ENCODE measurements around the gene POMGNT1. TPM values are rescaled to one million over a fixed set of nuclear protein-coding genes. Genes with fewer than 3 reads are reported as not detected.

POMGNT1 gene
- total RNA-seq, 1 donor from 2014 or later = 55.7 TPM

GRCh38 chr1:46158312-46159281 is 39.6 kb downstream of the POMGNT1 start:
- no peak overlapping the region for H3K27ac Mint-ChIP-seq
- Histone ChIP-seq H3K4me1 (no peaks in the 10 kb centered on the region), H3K4me3 (no peak overlapping the region), H3K27ac (no peak overlapping the region), H3K9ac (no peak overlapping the region), H3F3A (ENCODE audit: low read depth) (no peaks in the 10 kb centered on the region), H3K36me3 (no peaks in the 10 kb centered on the region), H4K20me1 (ENCODE audit: low read depth) (no peaks in the 10 kb centered on the region), H3K4me2 (no peak overlapping the region), H2AFZ (replicated peaks) (no peak overlapping the region), H3K79me2 (ENCODE audit: low read depth) (no peaks in the 10 kb centered on the region), H3K9me3 (ENCODE audit: low read depth) (no peaks in the 10 kb centered on the region), H3K27me3 (no peaks in the 10 kb centered on the region)
- H3K4me3 Mint-ChIP-seq = no peak overlapping the region
- TF ChIP-seq EZH2 (IDR thresholded peaks at IDR 0.05) = no peak
- TF ChIP-seq EZH2phosphoT487 (IDR thresholded peaks at IDR 0.05) = no peak
- TF ChIP-seq CTCF (IDR thresholded peaks at IDR 0.05) = no peak
- peaks cover 2% of the 10 kb centered on the region for H3K27me3 Mint-ChIP-seq (ENCODE audit: insufficient read depth, low read depth)
- no peaks in the 10 kb centered on the region for H3K4me1 Mint-ChIP-seq
- no peak for DNase-seq (ENCODE audit: low spot score)
- H3K36me3 Mint-ChIP-seq = no peaks in the 10 kb centered on the region
- no peaks in the 10 kb centered on the region for H3K9me3 Mint-ChIP-seq

- H3K36me3 Mint-ChIP-seq = no peaks in the 10 kb centered on the region
- no peak overlapping the region for H3K27ac ChIP-seq
- no peak overlapping the region for H3K4me3 ChIP-seq
- no peak for DNase-seq (ENCODE audit: low spot score)
- H3K4me2 ChIP-seq = no peak overlapping the region
- no peaks in the 10 kb centered on the region for H3K36me3 ChIP-seq
- H3K4me1 Mint-ChIP-seq = no peaks in the 10 kb centered on the region
- H3K27me3 Mint-ChIP-seq (ENCODE audit: insufficient read depth, low read depth) = no peaks in the 10 kb centered on the region
- no peak overlapping the region for H3K27ac Mint-ChIP-seq
- no peaks in the 10 kb centered on the region for H3K27me3 ChIP-seq
- no peaks in the 10 kb centered on the region for H3K9me3 Mint-ChIP-seq
- H3K79me2 ChIP-seq (ENCODE audit: low read depth) = no peaks in the 10 kb centered on the region
- no peaks in the 10 kb centered on the region for H4K20me1 ChIP-seq (ENCODE audit: low read depth)
- H3K4me3 Mint-ChIP-seq = no peak overlapping the region
- no peaks in the 10 kb centered on the region for H3K4me1 ChIP-seq
- H3F3A ChIP-seq (ENCODE audit: low read depth) = no peaks in the 10 kb centered on the region
- TF ChIP-seq EZH2 (IDR thresholded peaks at IDR 0.05) = no peak
- no peak for TF ChIP-seq EZH2phosphoT487 (IDR thresholded peaks at IDR 0.05)
- TF ChIP-seq CTCF (IDR thresholded peaks at IDR 0.05) = no peak
- no peaks in the 10 kb centered on the region for H3K9me3 ChIP-seq (ENCODE audit: low read depth)
- H3K9ac ChIP-seq = no peak overlapping the region
- H2AFZ ChIP-seq (replicated peaks) = no peak overlapping the region
These were observed 40.3 kb downstream of the POMGNT1 start for GRCh38 chr1:46157916-46158311.

- Histone ChIP-seq H4K20me1 (ENCODE audit: low read depth) (no peaks in the 10 kb centered on the region), H3K27ac (no peak overlapping the region), H2AFZ (replicated peaks) (no peak overlapping the region), H3K27me3 (no peaks in the 10 kb centered on the region), H3K9me3 (ENCODE audit: low read depth) (no peaks in the 10 kb centered on the region), H3K36me3 (no peaks in the 10 kb centered on the region), H3K9ac (no peak overlapping the region), H3K4me2 (no peak overlapping the region), H3F3A (ENCODE audit: low read depth) (no peaks in the 10 kb centered on the region), H3K4me3 (no peak overlapping the region), H3K4me1 (no peaks in the 10 kb centered on the region), H3K79me2 (ENCODE audit: low read depth) (no peaks in the 10 kb centered on the region)
- Mint-ChIP-seq H3K4me3 (no peak overlapping the region), H3K27ac (no peak overlapping the region), H3K27me3 (ENCODE audit: insufficient read depth, low read depth) (no peaks in the 10 kb centered on the region), H3K36me3 (no peaks in the 10 kb centered on the region), H3K9me3 (no peaks in the 10 kb centered on the region), H3K4me1 (peaks cover under 1% of the 10 kb centered on the region)
- DNase-seq (ENCODE audit: low spot score) = no peak
- TF ChIP-seq EZH2phosphoT487 (IDR thresholded peaks at IDR 0.05) (no peak), CTCF (IDR thresholded peaks at IDR 0.05) (no peak), EZH2 (IDR thresholded peaks at IDR 0.05) (no peak)
These were observed 44.5 kb downstream of the POMGNT1 start for GRCh38 chr1:46153732-46154131.
